IMR-90 (cell line): Measurements from ENCODE around the gene SYT6. TPM values are rescaled to one million over a fixed set of nuclear protein-coding genes. Genes with fewer than 3 reads are reported as not detected.

ENCODE experiments used
- ATAC-seq: fragments of 200-7000 bp; cut with Tn5 transposase; 2 replicates; pipeline ENCODE4 v1.9.1; 2020; ENCODE audit warnings: low read depth, mild to moderate bottlenecking, moderate library complexity
- BruUV-seq: library from RNA; stranded (reverse); fragments of 400-500 nt; replicated peaks from 2 replicates; lab custom pipeline; 2021; lab: Mats Ljungman, UMichigan
- CTCF ChIA-PET: fragments of 300-600 bp; formaldehyde crosslinking; extraction: SDS; loops from one replicate; lab custom pipeline; 2021; ENCODE audit warnings: antibody characterized with exemption; lab: Yijun Ruan, JAX
- POLR2A ChIA-PET: fragments of 300-600 bp; sonication (Branson Sonifier 250); formaldehyde crosslinking; loops from one replicate; lab custom pipeline; 2022; ENCODE audit warnings: antibody characterized with exemption; ENCODE audit not compliant: unreplicated experiment; lab: Charles Lee
- DNase-seq: peaks from one replicate; pipeline ENCODE4 v3.0.0; 2013
- H2AFZ ChIP-seq: replicated peaks from 2 replicates; pipeline ENCODE3; 2013; ENCODE audit warnings: low read length, mild to moderate bottlenecking; ENCODE audit not compliant: poor library complexity
- H2AK5ac ChIP-seq: 2 replicates; pipeline ENCODE4 v1.6.1; 2013; ENCODE audit warnings: low read depth, low read length, inconsistent platforms
- H2AK9ac ChIP-seq: replicated peaks from 2 replicates; pipeline ENCODE3; 2013; ENCODE audit warnings: mild to moderate bottlenecking, low read depth, low read length, moderate library complexity; ENCODE audit not compliant: poor library complexity
- H2BK120ac ChIP-seq: 2 replicates; pipeline ENCODE4 v1.6.1; 2013; ENCODE audit warnings: low read depth, low read length, inconsistent platforms
- H2BK15ac ChIP-seq: 3 replicates; pipeline ENCODE4 v1.6.1; 2013; ENCODE audit warnings: low read depth, low read length, inconsistent platforms
- H2BK20ac ChIP-seq: 2 replicates; pipeline ENCODE4 v1.6.1; 2013; ENCODE audit warnings: low read depth, mild to moderate bottlenecking, inconsistent platforms, low read length, moderate library complexity
- H2BK5ac ChIP-seq: 2 replicates; pipeline ENCODE4 v1.6.1; 2013; ENCODE audit warnings: mild to moderate bottlenecking, low read depth, low read length, inconsistent platforms; ENCODE audit not compliant: poor library complexity, severe bottlenecking
- H3K14ac ChIP-seq: replicated peaks from 2 replicates; pipeline ENCODE4 v1.6.1; 2013; ENCODE audit warnings: low read depth, low read length, inconsistent platforms
- H3K18ac ChIP-seq: 2 replicates; pipeline ENCODE4 v1.6.1; 2013; ENCODE audit warnings: low read depth, low read length, control low read depth
- H3K23ac ChIP-seq: 2 replicates; pipeline ENCODE4 v1.6.1; 2013; ENCODE audit warnings: low read depth, low read length, inconsistent platforms
- H3K27ac ChIP-seq: 2 replicates; pipeline ENCODE4 v1.5.1; 2013; ENCODE audit warnings: mild to moderate bottlenecking, control low read depth, low read length; ENCODE audit not compliant: insufficient read depth
- H3K27me3 ChIP-seq: 2 replicates; pipeline ENCODE4 v1.6.1; 2013; ENCODE audit warnings: low read length; ENCODE audit not compliant: control insufficient read depth, insufficient read depth
- H3K36me3 ChIP-seq: 2 replicates; pipeline ENCODE4 v1.6.1; 2013; ENCODE audit warnings: low read length, mixed read lengths; ENCODE audit not compliant: control insufficient read depth, insufficient read depth
- H3K4ac ChIP-seq: 2 replicates; pipeline ENCODE4 v1.6.1; 2013; ENCODE audit warnings: low read depth, low read length, inconsistent platforms
- H3K4me1 ChIP-seq: 2 replicates; pipeline ENCODE4 v1.6.1; 2013; ENCODE audit warnings: low read length, mixed read lengths; ENCODE audit not compliant: control insufficient read depth, insufficient read depth
- H3K4me2 ChIP-seq: 2 replicates; pipeline ENCODE4 v1.6.1; 2013; ENCODE audit warnings: low read depth, mild to moderate bottlenecking, control low read depth, low read length, moderate library complexity
- H3K4me3 ChIP-seq: 2 replicates; pipeline ENCODE4 v1.5.1; 2013; ENCODE audit warnings: low read depth, mild to moderate bottlenecking, control low read depth, low read length, moderate library complexity; ENCODE audit not compliant: insufficient read depth
- H3K56ac ChIP-seq: 2 replicates; pipeline ENCODE4 v1.6.1; 2013; ENCODE audit warnings: low read length, inconsistent platforms; ENCODE audit not compliant: insufficient read depth; ENCODE audit errors: extremely low read depth
- H3K79me1 ChIP-seq, 2 experiments: 2 replicates each; pipeline ENCODE4 v1.6.1; 2013; ENCODE audit warnings: low read length in 2 of 2, inconsistent platforms in 1 of 2, low read depth in 1 of 2
- H3K9ac ChIP-seq: 2 replicates; pipeline ENCODE4 v1.6.1; 2013; ENCODE audit warnings: low read depth, low read length, control low read depth
- H3K9me1 ChIP-seq: 2 replicates; pipeline ENCODE4 v1.6.1; 2013; ENCODE audit warnings: low read length, inconsistent platforms; ENCODE audit not compliant: insufficient read depth
- H3K9me3 ChIP-seq: 2 replicates; pipeline ENCODE4 v1.6.1; 2013; ENCODE audit warnings: low read length; ENCODE audit not compliant: control insufficient read depth, insufficient read depth
- H4K20me1 ChIP-seq: 2 replicates; pipeline ENCODE4 v1.6.1; 2013; ENCODE audit warnings: low read length, inconsistent platforms; ENCODE audit not compliant: insufficient read depth
- H4K5ac ChIP-seq: 2 replicates; pipeline ENCODE4 v1.6.1; 2013; ENCODE audit warnings: mild to moderate bottlenecking, low read depth, low read length, control low read depth
- H4K8ac ChIP-seq, 2 experiments: 2 replicates each; pipeline ENCODE4 v1.6.1; 2013; ENCODE audit warnings: low read depth in 2 of 2, low read length in 2 of 2, control low read depth in 1 of 2, inconsistent platforms in 1 of 2
- H4K91ac ChIP-seq: 2 replicates; pipeline ENCODE4 v1.6.1; 2013; ENCODE audit warnings: low read depth, low read length, inconsistent platforms; ENCODE audit not compliant: insufficient read depth
- CEBPB ChIP-seq: IDR thresholded peaks from 2 replicates; pipeline ENCODE4 v1.6.1; 2012; ENCODE audit warnings: low read depth, low read length, improper control_type of control experiment
- CHD1 ChIP-seq: IDR thresholded peaks from 2 replicates; pipeline ENCODE4 v1.6.1; 2012; ENCODE audit warnings: low read depth, low read length, improper control_type of control experiment
- FOS ChIP-seq: fragments of 150-350 bp; IDR thresholded peaks from 2 replicates; pipeline ENCODE4 v1.6.1; 2016; ENCODE audit warnings: low read depth, low read length
- MAFK ChIP-seq: IDR thresholded peaks from 2 replicates; pipeline ENCODE4 v1.6.1; 2012; ENCODE audit warnings: low read depth, low read length, improper control_type of control experiment
- MAZ ChIP-seq: IDR thresholded peaks from 2 replicates; pipeline ENCODE4 v1.6.1; 2012; ENCODE audit warnings: low read depth, mild to moderate bottlenecking, low read length, improper control_type of control experiment, moderate library complexity, borderline replicate concordance
- NFE2L2 ChIP-seq: fragments of 150-350 bp; IDR thresholded peaks from 2 replicates; pipeline ENCODE4 v1.6.1; 2016; ENCODE audit warnings: low read depth, mild to moderate bottlenecking, low read length
- POLR2A ChIP-seq: IDR thresholded peaks from 2 replicates; pipeline ENCODE4 v1.6.1; 2012; ENCODE audit warnings: mild to moderate bottlenecking, low read depth, low read length
- RAD21 ChIP-seq: IDR thresholded peaks from 2 replicates; pipeline ENCODE4 v1.6.1; 2012; ENCODE audit warnings: low read length, improper control_type of control experiment
- RFX5 ChIP-seq: IDR thresholded peaks from 2 replicates; pipeline ENCODE4 v1.8.0; 2012; ENCODE audit warnings: low read depth, mild to moderate bottlenecking, low read length, moderate library complexity
- SMC3 ChIP-seq: fragments of 150-350 bp; IDR thresholded peaks from 2 replicates; pipeline ENCODE4 v1.6.1; 2016; ENCODE audit warnings: low read depth, mild to moderate bottlenecking, antibody characterized with exemption, low read length, moderate library complexity
- WGBS, 2 experiments: methylation state at CpG; one replicate each; pipeline versions ENCODE4 v1.1.5 to v1.1.7; 2013; ENCODE audit warnings: missing lambda C conversion rate in 2 of 2; ENCODE audit not compliant: insufficient read length in 1 of 2; ENCODE audit errors: extremely low coverage in 2 of 2; 5-methylcytosine and 5-hydroxymethylcytosine counted together
- dilution Hi-C: fragments of 300-500 bp; cut with HindIII; formaldehyde crosslinking; loops from one replicate; pipeline ENCODE4 v1.14.3; 2018; ENCODE audit warnings: low sequenced_read_pairs; ENCODE audit not compliant: unreplicated experiment
- in situ Hi-C: fragments of 300-500 bp; cut with MboI; formaldehyde crosslinking; loops from 3 replicates; pipeline ENCODE4 v1.14.3; 2019; ENCODE audit warnings: low sequenced_read_pairs, inconsistent platforms, mixed read lengths
- intact Hi-C: fragments of 100-400 bp; cut with micrococcal nuclease; formaldehyde crosslinking; loops from 2 replicates; pipeline ENCODE4 v1.10.0; 2022
- polyA plus RNA-seq, 3 experiments: library from polyadenylated mRNA; depleted of rRNA; stranded (reverse); fragments of >200 nt; gene quantifications; 2 replicates each; pipeline ENCODE4 v1.2.3, GENCODE V29; 2012; ENCODE audit warnings: low replicate concordance in 1 of 3
- total RNA-seq: library from RNA; depleted of rRNA; stranded (reverse); fragments of >200 nt; gene quantifications from 2 replicates; pipeline ENCODE4 v1.2.3, GENCODE V29; 2012
- TF ChIP-seq, protein P1 (sequence below): conservative IDR thresholded peaks from 2 replicates; pipeline ENCODE4 v1.5.1; 2012; ENCODE audit warnings: mild to moderate bottlenecking, low read depth, low read length, improper control_type of control experiment
- TF ChIP-seq, protein P2 (sequence below): fragments of 150-350 bp; IDR thresholded peaks from 2 replicates; pipeline ENCODE4 v1.6.1; 2017; ENCODE audit warnings: mild to moderate bottlenecking, antibody characterized with exemption, low read length, low read depth

The SYT6 gene
- total and polyA plus RNA-seq, 2 of the 4 experiments (the other 2 are of a cell fraction) = not detected

DNA sequence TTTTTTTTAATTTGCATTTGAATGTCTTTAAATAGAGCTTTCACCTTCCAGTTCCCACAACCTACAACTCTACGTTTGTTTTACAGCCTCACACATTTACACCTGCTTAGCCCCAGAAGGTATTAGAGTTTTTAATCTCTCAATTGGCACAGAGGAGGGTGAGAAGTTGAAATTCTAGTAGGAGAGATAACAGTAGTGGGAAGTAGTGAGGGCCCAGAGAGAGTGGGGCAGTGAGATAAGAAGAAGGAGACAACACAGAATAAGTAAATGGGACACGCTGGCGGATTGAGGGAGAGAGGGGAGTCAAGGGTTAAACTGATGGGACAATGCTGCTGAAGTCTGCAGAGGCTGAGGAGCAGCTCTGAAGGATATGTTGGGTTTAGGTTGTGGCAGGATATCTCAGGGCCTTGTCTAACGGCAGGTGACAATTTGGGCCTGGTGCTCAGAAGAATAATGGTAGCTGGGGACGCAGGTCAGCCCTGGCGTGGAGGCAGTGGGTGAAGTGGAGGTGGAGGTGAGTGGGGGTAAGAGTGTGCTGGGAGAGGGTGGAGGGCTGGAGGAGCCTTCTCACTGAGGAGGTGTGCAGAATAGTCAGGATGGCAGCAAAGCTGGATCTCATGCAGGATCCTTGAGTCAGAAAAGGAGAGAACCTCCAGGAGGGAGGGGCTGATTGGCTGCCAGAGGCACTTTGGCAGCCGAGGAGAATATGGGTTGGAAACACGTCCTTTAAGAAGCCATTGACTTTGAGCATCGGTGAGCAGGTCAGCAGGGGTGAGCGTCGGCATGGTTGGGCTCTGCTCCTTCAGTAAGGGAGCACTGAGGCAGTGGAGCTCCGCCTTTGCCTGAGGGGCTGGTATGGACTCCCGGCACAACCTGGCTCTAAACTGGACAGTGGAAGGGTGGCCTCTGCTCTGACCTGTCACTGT lies 72.9 kb downstream of the SYT6 start (continued):
- TF ChIP-seq CHD1 = no peak

DNA sequence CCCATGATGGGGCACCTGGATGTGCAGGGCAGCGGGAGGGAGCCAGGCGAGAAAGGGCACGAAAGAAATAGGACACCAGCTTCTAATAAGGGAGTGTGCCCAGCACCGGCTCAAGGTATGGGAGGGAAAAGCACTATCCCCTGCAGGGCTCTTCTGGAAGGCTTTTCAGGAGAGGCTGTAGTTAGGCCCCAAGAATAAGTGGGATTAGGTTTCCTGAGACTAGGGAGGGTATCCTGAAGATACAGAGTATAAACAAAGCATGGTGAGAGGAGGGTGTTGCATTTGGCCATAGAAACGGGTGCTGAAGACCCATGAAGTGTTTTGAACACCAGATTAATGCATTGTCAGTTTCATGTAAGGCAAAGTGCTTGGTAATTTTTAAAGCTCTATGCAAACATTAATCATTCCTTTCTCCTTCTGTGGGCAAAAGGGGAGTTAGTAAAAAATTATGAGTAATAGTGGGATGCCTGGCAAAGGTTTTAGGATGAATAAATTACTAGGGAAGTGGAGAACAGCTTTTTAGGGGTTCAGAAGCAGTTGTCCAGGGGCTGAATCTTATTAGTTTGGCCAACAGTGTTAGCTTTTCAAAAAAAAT lies 74.0 kb downstream of the SYT6 start:
- H2BK15ac ChIP-seq = no peak overlapping the region
- H3K18ac ChIP-seq = no peak overlapping the region
- no peak overlapping the region for H3K9ac ChIP-seq
- no peak overlapping the region for H2AK5ac ChIP-seq
- intact Hi-C loops = no loop called here
- peaks cover 30% of the 10 kb centered on the region for H3K27me3 ChIP-seq
- no peak overlapping the region for H3K4ac ChIP-seq
- dilution Hi-C loops = no loop called here
- no peak overlapping the region for H3K4me3 ChIP-seq
- no peak overlapping the region for H3K4me2 ChIP-seq
- in situ Hi-C loops = no loop called here
- H4K5ac ChIP-seq = no peak overlapping the region
- H2AFZ ChIP-seq = no peak overlapping the region
- no peak overlapping the region for H4K91ac ChIP-seq
- H3K36me3 ChIP-seq = no peaks in the 10 kb centered on the region
- no peak overlapping the region for H2BK5ac ChIP-seq
- H3K27ac ChIP-seq = no peak overlapping the region
- no peak overlapping the region for H3K23ac ChIP-seq
- no peak overlapping the region for H4K8ac ChIP-seq
- no peaks in the 10 kb centered on the region for H4K20me1 ChIP-seq
- H3K14ac ChIP-seq = no peak overlapping the region
- no peak for TF ChIP-seq CEBPB
- no peak for TF ChIP-seq RFX5
- no peak for TF ChIP-seq NFE2L2
- TF ChIP-seq, protein P1, sequence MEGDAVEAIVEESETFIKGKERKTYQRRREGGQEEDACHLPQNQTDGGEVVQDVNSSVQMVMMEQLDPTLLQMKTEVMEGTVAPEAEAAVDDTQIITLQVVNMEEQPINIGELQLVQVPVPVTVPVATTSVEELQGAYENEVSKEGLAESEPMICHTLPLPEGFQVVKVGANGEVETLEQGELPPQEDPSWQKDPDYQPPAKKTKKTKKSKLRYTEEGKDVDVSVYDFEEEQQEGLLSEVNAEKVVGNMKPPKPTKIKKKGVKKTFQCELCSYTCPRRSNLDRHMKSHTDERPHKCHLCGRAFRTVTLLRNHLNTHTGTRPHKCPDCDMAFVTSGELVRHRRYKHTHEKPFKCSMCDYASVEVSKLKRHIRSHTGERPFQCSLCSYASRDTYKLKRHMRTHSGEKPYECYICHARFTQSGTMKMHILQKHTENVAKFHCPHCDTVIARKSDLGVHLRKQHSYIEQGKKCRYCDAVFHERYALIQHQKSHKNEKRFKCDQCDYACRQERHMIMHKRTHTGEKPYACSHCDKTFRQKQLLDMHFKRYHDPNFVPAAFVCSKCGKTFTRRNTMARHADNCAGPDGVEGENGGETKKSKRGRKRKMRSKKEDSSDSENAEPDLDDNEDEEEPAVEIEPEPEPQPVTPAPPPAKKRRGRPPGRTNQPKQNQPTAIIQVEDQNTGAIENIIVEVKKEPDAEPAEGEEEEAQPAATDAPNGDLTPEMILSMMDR = no peak
- no peak for TF ChIP-seq FOS
- TF ChIP-seq POLR2A = no peak
- TF ChIP-seq MAZ = no peak
- TF ChIP-seq, protein P2, sequence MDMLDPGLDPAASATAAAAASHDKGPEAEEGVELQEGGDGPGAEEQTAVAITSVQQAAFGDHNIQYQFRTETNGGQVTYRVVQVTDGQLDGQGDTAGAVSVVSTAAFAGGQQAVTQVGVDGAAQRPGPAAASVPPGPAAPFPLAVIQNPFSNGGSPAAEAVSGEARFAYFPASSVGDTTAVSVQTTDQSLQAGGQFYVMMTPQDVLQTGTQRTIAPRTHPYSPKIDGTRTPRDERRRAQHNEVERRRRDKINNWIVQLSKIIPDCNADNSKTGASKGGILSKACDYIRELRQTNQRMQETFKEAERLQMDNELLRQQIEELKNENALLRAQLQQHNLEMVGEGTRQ = no peak
- TF ChIP-seq SMC3 = no peak
- no peak for TF ChIP-seq MAFK
- TF ChIP-seq RAD21 = no peak
- TF ChIP-seq CHD1 = no peak
- no peak overlapping the region for H2AK9ac ChIP-seq
- CTCF ChIA-PET = no interaction called here
- no peak for ATAC-seq
- H2BK120ac ChIP-seq = no peak overlapping the region
- no peaks in the 10 kb centered on the region for H3K9me3 ChIP-seq
- H3K4me1 ChIP-seq = no peaks in the 10 kb centered on the region
- no peak overlapping the region for H3K56ac ChIP-seq
- H3K79me1 ChIP-seq = no peaks in the 10 kb centered on the region
- BruUV-seq = no TSS peak
- WGBS, 2 experiments = no CpG with 5 or more reads among the region's 5 CpGs
- POLR2A ChIA-PET = no interaction called here
- no peaks in the 10 kb centered on the region for H3K9me1 ChIP-seq
- DNase-seq = no peak
- no peak overlapping the region for H2BK20ac ChIP-seq
